ENCODE results near the gene GYPC.

GYPC gene

DNA sequence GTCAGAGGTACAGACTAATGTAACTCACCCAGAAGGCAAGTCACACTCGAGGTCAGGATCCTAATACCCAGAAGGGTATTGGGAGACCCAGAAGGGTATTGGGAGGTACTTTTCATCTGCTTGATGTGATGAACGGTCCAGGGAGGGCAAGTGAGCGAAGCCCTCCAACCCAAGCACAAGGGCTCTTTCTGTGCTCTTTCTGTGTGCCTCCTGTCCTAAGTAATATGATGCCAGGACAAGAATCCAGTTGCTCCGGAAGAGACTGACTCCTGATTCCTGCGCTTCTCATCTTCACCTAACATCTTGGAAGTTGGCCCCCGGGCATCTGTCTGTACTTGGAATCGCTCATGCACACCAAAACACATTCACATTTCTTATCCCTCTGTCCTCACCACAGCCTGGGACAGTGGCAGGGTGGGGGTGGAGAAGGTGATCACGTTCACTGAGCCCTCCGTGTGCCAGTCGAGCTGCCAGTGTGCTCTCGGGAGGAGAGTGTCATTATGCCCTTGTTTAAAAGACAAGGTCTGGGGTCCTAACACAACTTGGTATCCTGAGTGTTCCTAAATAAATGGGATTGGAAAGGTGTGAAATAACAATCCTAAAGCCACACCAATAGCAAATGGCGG, 17.1 kb downstream of the GYPC start:
- no peak for TF ChIP-seq ZFX (IDR thresholded peaks at IDR 0.05; ENCODE audit: borderline replicate concordance)
- TF ChIP-seq, protein P1, sequence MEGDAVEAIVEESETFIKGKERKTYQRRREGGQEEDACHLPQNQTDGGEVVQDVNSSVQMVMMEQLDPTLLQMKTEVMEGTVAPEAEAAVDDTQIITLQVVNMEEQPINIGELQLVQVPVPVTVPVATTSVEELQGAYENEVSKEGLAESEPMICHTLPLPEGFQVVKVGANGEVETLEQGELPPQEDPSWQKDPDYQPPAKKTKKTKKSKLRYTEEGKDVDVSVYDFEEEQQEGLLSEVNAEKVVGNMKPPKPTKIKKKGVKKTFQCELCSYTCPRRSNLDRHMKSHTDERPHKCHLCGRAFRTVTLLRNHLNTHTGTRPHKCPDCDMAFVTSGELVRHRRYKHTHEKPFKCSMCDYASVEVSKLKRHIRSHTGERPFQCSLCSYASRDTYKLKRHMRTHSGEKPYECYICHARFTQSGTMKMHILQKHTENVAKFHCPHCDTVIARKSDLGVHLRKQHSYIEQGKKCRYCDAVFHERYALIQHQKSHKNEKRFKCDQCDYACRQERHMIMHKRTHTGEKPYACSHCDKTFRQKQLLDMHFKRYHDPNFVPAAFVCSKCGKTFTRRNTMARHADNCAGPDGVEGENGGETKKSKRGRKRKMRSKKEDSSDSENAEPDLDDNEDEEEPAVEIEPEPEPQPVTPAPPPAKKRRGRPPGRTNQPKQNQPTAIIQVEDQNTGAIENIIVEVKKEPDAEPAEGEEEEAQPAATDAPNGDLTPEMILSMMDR (IDR thresholded peaks at IDR 0.05) = no peak
- H3K27ac ChIP-seq = no peak overlapping the region

DNA sequence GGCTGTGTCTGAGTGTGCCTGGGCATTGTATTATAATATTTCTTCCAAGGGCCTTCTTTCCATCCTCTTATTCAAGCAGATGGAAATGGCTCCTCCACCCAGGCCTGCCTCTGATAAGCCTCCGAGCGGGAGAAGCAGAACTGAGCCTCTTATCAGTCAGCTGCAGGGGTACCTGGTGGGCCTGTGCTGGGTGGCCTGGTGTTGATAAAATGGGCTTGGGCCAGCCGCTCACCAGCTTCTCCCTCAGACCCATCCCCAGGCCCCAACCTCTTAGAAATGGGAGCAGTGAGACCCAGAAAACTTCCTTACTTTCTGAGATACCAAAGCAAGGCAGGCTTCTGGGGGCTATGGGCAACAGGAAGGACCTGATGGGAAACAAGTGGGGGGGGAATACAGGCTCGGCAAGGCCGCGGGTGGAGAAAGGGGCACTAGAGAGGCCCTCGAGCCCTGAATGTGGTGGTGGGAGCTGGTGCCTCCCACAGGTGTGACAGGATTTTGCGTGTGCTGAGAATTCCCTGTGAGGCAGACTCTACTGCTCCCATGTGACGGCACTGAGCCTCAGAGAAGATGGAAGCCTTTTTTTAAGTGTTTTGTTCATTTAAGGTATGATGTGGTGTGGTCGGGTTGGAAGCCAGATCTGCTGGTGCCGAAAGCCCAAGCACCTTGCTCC, 18.3 kb downstream of the GYPC start:
- no peak overlapping the region for H3K27ac ChIP-seq
- TF ChIP-seq ZFX (IDR thresholded peaks at IDR 0.05; ENCODE audit: borderline replicate concordance) = no peak
- TF ChIP-seq, protein P1 (IDR thresholded peaks at IDR 0.05) = no peak

DNA sequence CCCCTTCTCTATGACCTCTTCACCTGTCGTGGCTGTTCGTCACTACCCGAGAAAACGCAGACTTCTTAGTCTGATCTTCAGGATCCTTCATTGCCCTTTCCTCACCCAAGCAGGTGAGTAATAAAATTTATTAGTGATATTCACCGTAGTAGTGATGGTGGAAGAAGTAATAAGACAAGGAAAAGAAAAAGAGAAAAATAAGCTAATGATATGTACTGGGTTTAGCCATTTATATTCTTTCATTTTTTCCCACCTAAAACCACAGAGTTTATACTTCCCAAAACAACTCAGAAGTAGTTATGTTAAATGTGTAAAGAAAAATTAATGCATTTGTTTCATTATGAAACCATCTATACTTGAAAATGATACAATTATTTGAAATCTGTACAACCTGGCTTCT, 19.7 kb downstream of the GYPC start:
- TF ChIP-seq ZFX (IDR thresholded peaks at IDR 0.05; ENCODE audit: borderline replicate concordance) = no peak
- TF ChIP-seq, protein P1 (IDR thresholded peaks at IDR 0.05) = no peak
- H3K27ac ChIP-seq = no peak overlapping the region

DNA sequence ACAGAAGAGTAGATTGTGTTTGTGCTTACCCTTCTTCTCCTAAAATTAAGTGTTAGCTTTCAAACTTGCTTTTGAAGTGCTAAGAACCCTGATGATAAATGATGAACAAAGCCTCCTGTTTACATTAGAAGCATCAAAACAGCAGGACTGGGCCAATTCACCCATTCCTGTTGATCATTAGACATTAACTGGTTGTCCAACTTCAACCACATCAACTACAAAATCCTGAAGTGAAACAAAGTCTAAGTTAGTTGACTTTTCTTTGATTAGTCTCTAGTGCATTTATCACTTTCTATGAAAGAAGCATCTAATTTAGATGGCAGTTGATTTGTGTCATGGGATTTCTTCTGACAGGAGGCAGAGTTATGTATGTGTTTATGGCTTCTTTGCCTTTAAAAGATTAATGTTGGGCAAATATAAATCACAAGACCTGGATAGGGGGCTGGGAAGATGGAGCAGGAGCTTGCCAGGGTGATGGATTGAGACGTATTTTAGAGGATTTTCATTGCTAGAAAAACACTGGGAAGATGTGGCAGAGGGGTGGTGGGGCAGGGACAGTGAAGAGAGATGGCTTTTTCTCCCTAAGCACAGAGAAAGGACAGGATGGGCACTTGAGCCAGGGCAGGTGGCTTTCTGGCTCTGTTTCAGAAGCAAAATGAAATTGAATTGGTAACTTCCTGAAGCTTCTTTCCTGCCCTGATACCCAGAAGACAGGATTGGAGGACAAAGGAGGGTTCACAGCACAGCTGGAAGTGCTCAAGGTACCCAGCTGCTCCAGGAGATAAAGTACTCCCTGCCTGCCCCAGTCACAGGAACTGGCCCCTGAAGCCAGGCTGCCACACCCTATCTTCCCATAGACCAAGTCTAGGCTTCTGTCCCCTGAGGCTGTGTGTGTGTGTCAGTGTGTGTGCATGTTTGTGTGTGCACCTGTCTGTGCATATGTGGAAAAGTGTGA, 20.5 kb downstream of the GYPC start:
- H3K27ac ChIP-seq = no peak overlapping the region
- no peak for TF ChIP-seq ZFX (IDR thresholded peaks at IDR 0.05; ENCODE audit: borderline replicate concordance)
- TF ChIP-seq, protein P1 (IDR thresholded peaks at IDR 0.05) = no peak

DNA sequence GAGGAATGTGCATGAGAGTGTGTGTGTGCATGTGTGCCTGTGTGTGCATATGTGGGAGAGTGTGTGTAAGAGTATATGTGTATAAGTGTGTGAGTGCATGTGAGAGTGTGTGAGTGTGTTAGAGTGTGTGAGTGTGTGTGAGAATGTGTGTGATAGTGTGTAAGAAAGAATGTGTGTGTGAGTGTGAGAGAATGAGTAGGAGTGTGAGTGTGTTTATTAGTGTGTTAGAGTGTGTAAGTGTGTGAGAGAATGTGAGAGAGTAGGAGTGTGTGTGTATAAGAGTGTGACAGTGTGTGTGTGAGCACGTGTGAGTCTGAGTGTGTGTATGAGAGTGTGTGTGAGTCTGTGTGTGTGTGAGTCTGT, 21.2 kb downstream of the GYPC start:
- no peak for TF ChIP-seq ZFX (IDR thresholded peaks at IDR 0.05; ENCODE audit: borderline replicate concordance)
- TF ChIP-seq, protein P1 (IDR thresholded peaks at IDR 0.05) = no peak
- no peak overlapping the region for H3K27ac ChIP-seq

DNA sequence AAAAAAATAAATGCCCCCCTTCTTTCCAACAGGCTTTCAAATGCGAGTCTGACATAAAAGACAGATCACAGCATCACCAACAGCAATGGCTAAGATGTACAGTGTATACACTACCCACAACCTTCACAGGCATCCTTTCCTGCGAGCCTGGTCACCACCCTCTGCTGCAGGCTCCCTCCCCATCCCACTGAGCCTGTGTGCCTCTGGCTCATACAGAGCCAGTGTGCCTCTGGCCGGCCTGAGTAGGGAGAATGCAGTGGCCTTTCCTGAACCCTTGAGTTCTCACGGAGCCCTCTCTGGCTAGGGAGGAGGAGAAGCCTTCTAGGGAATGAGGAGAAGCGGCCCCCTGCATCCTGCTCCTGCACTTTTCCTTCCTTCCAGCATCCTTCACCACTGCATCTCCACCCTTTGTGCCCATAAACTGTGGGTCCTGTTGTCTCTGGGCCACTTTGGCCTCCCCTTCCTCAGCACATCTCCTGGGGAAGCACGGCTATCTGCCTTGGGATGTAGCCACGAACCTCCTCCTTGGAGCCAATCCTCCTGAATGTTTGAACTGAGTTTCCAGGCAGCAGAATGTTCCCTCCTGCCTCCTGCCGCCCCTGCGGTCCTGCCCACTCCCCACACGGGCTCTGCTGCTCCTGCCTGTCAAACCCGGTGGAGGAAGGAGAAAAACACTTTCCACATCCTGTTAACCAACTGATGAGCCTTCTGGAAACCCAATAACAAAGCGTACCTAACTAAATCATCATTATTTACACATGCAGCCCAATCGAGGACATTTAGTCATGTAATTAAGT, 22.5 kb downstream of the GYPC start:
- no peak for TF ChIP-seq ZFX (IDR thresholded peaks at IDR 0.05; ENCODE audit: borderline replicate concordance)
- H3K27ac ChIP-seq = no peak overlapping the region

DNA sequence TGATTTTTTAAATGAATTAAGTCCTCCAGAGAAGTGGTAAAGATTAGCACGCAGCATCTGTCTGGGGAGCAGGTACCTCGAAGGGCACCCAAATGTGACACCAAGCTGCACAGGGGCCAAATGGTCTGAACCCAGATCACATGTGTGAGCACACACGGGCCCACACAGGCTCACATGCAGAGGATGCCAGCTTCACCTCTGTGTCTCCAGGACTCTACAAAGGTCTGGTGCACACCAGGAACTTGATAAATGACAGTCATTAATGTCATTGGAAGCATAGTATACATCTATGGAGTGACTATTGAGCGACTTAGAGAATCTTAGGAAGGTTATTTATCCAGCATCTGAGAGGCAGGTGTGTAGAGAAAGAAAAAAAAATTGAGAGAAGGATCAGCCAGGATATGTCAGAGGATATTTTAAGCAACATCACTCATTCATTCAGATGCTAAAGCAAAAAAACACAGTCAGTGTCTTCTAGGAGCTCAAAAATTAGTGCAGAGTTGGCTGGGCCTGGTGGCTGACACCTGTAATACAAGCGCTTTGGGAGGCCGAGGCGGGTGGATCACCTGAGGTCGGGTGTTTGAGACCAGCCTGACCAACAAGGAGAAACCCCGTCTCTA, 23.2 kb downstream of the GYPC start:
- TF ChIP-seq, protein P1 (IDR thresholded peaks at IDR 0.05) = no peak
- TF ChIP-seq ZFX (IDR thresholded peaks at IDR 0.05; ENCODE audit: borderline replicate concordance) = no peak
- H3K27ac ChIP-seq = no peak overlapping the region
